ENCODE data around the gene MEGF8. TPM values are rescaled to one million over a fixed set of nuclear protein-coding genes. Genes with fewer than 3 reads are reported as not detected.
A peak's percentile ranks its signal among the peaks of the same experiment; 100 is the strongest.

MEGF8 gene
- total RNA-seq, 2 donors from 2014 or later = 9.9 to 24.1 TPM

DNA sequence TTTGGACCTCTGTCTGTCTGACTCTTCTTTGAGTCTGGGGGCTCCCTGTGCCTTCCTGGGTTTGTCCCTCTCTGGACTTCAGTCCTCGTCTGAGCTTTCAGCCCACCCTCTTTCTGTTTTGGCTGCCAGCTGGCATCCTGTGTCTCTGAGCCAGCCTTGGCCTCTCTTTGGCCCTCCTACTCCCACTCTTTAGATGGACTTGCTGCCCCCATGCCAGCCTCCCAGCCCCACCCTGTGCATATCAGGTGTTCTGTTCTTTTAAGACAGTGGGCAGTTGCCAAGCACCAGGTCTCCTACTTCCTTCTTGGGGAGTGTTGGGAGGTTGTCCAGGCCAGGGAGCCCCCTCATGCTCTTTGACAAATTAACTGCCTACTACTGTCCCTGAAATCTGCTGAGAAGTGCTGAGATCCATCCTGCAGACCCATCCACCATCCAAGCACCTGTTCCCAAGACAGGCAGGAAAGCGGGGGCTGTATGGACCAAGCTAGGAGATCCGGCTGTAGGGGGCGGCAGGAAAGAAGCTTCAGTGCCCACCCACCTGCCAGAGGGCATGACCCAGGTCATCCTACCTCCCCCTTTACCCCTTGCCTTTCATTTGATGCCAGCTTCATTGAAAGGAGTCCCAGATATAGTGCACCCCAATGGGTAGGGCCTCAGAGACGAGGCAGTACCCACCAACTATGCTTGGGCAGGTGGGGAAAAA, 46.8 kb upstream of the MEGF8 start:
- no peaks in the 10 kb centered on the region for H3K36me3 ChIP-seq (replicated peaks in 1 of 2; ENCODE audit: insufficient read depth in 1 of 2, low read depth in 2 of 2)
- H3K27ac ChIP-seq = peak overlapping the region; percentile 30 to 92 (median 85)
- 64 to 81% methylated on average over 5 of the region's 5 CpGs for WGBS, 2 donors
- H3K4me3 ChIP-seq = no peak overlapping the region
- TF ChIP-seq POLR2A (IDR thresholded peaks at IDR 0.05) = no peak
- TF ChIP-seq, protein P1, sequence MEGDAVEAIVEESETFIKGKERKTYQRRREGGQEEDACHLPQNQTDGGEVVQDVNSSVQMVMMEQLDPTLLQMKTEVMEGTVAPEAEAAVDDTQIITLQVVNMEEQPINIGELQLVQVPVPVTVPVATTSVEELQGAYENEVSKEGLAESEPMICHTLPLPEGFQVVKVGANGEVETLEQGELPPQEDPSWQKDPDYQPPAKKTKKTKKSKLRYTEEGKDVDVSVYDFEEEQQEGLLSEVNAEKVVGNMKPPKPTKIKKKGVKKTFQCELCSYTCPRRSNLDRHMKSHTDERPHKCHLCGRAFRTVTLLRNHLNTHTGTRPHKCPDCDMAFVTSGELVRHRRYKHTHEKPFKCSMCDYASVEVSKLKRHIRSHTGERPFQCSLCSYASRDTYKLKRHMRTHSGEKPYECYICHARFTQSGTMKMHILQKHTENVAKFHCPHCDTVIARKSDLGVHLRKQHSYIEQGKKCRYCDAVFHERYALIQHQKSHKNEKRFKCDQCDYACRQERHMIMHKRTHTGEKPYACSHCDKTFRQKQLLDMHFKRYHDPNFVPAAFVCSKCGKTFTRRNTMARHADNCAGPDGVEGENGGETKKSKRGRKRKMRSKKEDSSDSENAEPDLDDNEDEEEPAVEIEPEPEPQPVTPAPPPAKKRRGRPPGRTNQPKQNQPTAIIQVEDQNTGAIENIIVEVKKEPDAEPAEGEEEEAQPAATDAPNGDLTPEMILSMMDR (IDR thresholded peaks at IDR 0.05) = no peak
- DNase-seq (no peak), ATAC-seq (no peak)
- peaks cover 85% of the 10 kb centered on the region for H3K4me1 ChIP-seq
- no peaks in the 10 kb centered on the region for H3K9me3 ChIP-seq
- intact Hi-C loops (cut with DNase I) = no loop called here
- no peaks in the 10 kb centered on the region for H3K27me3 ChIP-seq

DNA sequence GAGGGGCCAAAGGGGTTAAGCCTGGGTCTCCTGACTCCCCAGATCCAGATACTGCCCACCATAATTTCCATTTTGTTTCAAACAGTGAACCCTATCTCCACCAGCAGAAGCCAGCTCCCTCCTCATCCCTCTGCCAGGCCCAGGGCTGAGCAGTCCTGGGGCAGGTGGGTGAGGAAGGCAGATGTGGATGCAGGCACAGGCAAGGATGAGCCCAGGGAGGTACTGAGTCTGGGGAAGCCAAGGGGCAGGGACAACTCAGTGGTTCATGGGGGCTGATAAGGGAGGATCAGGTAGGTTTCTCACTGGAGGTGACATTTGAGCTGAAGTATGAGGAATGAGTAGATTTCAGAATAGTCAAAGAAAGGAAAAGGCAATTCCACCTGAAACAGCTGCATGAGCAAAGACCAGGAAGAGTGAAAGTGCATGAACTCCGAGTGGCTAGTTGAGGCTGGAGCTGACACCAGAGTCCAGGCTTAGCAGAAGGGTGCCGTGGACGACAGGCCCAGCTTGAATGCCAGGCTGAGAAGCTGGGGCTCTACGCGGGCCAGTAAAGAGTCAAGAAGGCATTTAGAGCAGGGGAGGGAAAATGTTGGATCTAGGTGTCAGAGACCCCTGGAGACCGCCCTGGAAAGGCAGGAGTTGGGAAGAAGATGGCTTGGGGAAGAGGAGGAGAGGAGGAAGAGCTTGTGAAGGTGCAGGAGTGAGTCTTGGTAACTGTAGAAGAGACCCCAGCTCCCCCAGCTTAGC, 46.1 kb upstream of the MEGF8 start:
- intact Hi-C loops (cut with DNase I) = no loop called here
- no peaks in the 10 kb centered on the region for H3K9me3 ChIP-seq
- H3K4me1 ChIP-seq = peaks cover 79% of the 10 kb centered on the region
- peak overlapping the region in 3 of 4 donors; percentile 83 to 92 (median 87) for H3K27ac ChIP-seq
- no peak for ATAC-seq
- TF ChIP-seq, protein P1 (IDR thresholded peaks at IDR 0.05) = no peak
- no peak for TF ChIP-seq POLR2A (IDR thresholded peaks at IDR 0.05)
- H3K36me3 ChIP-seq (replicated peaks in 1 of 2; ENCODE audit: insufficient read depth in 1 of 2, low read depth in 2 of 2) = no peaks in the 10 kb centered on the region
- H3K4me3 ChIP-seq = peak overlapping the region; percentile 63
- 11 to 13% methylated on average over 6 of the region's 6 CpGs for WGBS, 2 donors
- no peaks in the 10 kb centered on the region for H3K27me3 ChIP-seq
- DNase-seq = peak in 1 of 4 donors; percentile 20

DNA sequence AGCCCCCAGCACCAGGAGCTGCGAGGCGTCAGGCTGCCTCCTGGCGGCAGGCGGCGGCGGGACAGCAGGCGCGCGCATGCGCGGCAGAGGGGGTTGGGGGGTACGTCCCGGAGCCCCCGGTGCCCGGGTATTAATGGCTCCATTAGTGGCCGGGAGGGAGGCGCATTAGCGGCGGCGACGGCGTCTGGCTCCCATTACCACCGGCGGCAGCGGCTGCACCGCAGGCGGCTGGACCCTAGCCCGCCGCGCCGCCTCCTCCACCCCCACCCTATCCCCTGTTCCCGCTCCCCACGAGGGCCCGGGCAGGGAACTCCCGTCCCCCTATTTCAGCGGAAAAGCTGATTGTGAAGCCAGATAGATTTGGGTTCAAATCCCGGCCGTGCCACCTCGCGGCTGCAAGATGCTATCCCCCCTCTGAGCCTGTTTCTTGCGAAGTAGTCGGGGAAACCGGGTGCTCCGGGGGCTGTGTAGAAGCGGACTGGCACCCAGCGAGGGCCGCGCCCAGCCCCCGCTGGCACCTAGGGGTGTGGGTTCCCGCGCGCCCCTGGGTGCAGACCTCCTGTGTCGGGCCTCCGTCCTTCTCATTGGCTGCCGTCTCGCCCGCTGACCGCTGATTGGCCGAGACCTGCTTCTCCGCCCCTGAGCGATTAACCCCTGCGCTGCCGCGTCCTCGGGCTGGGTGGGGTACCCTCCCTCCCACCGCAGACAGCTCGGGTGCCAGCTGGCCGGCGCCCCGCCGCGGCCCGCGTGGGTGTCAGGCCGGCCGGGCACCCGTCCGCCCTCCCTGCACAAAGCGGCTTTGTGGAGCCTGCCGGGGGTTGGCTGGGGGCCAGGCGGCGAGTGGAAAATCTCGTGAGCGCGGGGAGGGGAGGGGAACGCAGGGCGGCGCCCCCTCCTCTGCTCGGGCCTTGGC, 45.3 kb upstream of the MEGF8 start:
- peak; percentile 28 for ATAC-seq
- H3K27ac ChIP-seq = peak overlapping the region; percentile 83 to 92 (median 86)
- peaks cover 78% of the 10 kb centered on the region for H3K4me1 ChIP-seq
- TF ChIP-seq POLR2A (IDR thresholded peaks at IDR 0.05) = peak in 1 of 3 donors; percentile 33
- TF ChIP-seq, protein P1 (IDR thresholded peaks at IDR 0.05) = peak; percentile 79 to 95 (median 90)
- peak; percentile 82 to 86 (median 85) for DNase-seq
- H3K27me3 ChIP-seq = no peaks in the 10 kb centered on the region
- intact Hi-C loops (cut with DNase I) = no loop called here
- no peaks in the 10 kb centered on the region for H3K9me3 ChIP-seq
- no peaks in the 10 kb centered on the region for H3K36me3 ChIP-seq (replicated peaks in 1 of 2; ENCODE audit: insufficient read depth in 1 of 2, low read depth in 2 of 2)
- peak overlapping the region; percentile 63 for H3K4me3 ChIP-seq
- 1 to 2% methylated on average over 6 to 88 of the region's 89 CpGs for WGBS, 2 donors

DNA sequence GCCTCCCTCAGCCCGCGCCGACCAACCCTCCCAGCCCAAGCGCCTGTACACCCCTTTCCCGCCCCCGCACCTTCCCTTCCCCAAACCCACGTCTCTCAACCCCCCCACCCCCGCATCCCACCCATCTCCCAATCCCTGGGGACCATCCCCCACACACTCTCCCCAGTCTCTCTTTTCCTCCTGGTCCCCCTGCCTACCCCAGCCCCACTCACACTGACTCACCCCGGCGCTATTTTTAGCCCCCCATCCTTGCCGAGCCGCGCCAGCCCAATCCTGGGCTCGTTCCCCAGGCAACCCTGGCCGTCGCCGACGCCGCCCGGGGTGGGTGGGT, 44.7 kb upstream of the MEGF8 start:
- peak overlapping the region; percentile 83 to 92 (median 86) for H3K27ac ChIP-seq
- H3K27me3 ChIP-seq = no peaks in the 10 kb centered on the region
- H3K4me3 ChIP-seq = peak overlapping the region; percentile 63
- 3 to 5% methylated on average over 18 to 19 of the region's 20 CpGs for WGBS, 2 donors
- H3K36me3 ChIP-seq (replicated peaks in 1 of 2; ENCODE audit: insufficient read depth in 1 of 2, low read depth in 2 of 2) = no peaks in the 10 kb centered on the region
- H3K4me1 ChIP-seq = peaks cover 80% of the 10 kb centered on the region
- H3K9me3 ChIP-seq = no peaks in the 10 kb centered on the region
- ATAC-seq (no peak), DNase-seq (no peak)
- TF ChIP-seq, protein P1 (IDR thresholded peaks at IDR 0.05) = no peak
- no peak for TF ChIP-seq POLR2A (IDR thresholded peaks at IDR 0.05)
- intact Hi-C loops (cut with DNase I) = no loop called here
